ENCODE measurements around the gene NRXN2.

DNA sequence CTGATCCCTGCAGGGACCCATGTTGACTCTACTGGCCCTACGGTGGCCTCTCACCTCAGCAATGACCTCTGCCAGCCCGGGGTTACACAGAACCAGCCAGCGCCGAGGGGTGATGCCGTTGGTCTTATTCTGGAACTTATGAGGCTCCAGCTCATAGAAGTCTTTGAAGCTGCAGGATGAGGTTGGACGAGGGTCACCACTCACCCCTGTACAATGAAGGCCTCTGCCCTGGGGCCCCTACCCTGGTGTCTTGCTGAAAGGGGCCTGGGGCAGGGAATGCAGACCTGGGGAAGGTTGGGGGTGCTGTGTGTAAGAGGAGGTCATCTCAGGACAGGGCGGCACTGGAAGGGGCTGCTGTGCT is 30.0 kb upstream of the NRXN2 start:
- TF ChIP-seq, protein P1, sequence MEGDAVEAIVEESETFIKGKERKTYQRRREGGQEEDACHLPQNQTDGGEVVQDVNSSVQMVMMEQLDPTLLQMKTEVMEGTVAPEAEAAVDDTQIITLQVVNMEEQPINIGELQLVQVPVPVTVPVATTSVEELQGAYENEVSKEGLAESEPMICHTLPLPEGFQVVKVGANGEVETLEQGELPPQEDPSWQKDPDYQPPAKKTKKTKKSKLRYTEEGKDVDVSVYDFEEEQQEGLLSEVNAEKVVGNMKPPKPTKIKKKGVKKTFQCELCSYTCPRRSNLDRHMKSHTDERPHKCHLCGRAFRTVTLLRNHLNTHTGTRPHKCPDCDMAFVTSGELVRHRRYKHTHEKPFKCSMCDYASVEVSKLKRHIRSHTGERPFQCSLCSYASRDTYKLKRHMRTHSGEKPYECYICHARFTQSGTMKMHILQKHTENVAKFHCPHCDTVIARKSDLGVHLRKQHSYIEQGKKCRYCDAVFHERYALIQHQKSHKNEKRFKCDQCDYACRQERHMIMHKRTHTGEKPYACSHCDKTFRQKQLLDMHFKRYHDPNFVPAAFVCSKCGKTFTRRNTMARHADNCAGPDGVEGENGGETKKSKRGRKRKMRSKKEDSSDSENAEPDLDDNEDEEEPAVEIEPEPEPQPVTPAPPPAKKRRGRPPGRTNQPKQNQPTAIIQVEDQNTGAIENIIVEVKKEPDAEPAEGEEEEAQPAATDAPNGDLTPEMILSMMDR (IDR thresholded peaks at IDR 0.05; ENCODE audit: low read length) = no peak
- TF ChIP-seq EZH2 (optimal IDR thresholded peaks at IDR 0.05; ENCODE audit: low read depth, low read length) (no peak), EZH2phosphoT487 (IDR thresholded peaks at IDR 0.05; ENCODE audit: low read length) (no peak)

Data from MM.1S (cell line).